Raji (cell line): Measurements from ENCODE around the gene DNAJC4.

ENCODE experiments used
- POLR2A ChIP-seq: IDR thresholded peaks from 2 replicates; pipeline ENCODE4 v1.6.1; 2011; ENCODE audit warnings: low read depth, low read length, control low read depth; ENCODE audit not compliant: insufficient read depth

Gene DNAJC4

GRCh38 chr11:64253481-64253880 lies 23.1 kb downstream of the DNAJC4 start:
- no peak for TF ChIP-seq POLR2A

- TF ChIP-seq POLR2A = no peak
These were observed 24.0 kb downstream of the DNAJC4 start for GRCh38 chr11:64254326-64254725.

- TF ChIP-seq POLR2A = no peak
These were observed 25.1 kb downstream of the DNAJC4 start for GRCh38 chr11:64255135-64256128.

- TF ChIP-seq POLR2A = no peak
These were observed 26.0 kb downstream of the DNAJC4 start for GRCh38 chr11:64256300-64256699.

- no peak for TF ChIP-seq POLR2A
These were observed 28.0 kb downstream of the DNAJC4 start for GRCh38 chr11:64258356-64258755.

- TF ChIP-seq POLR2A = no peak
These were observed 28.7 kb downstream of the DNAJC4 start for GRCh38 chr11:64258946-64259532.

GRCh38 chr11:64259533-64260067 lies 29.3 kb downstream of the DNAJC4 start:
- TF ChIP-seq POLR2A = no peak

- no peak for TF ChIP-seq POLR2A
These were observed 29.9 kb downstream of the DNAJC4 start for GRCh38 chr11:64260147-64260708.

GRCh38 chr11:64261556-64262080 lies 31.3 kb downstream of the DNAJC4 start:
- TF ChIP-seq POLR2A = no peak

- TF ChIP-seq POLR2A = no peak
These were observed 32.1 kb downstream of the DNAJC4 start for GRCh38 chr11:64262271-64263002.

- TF ChIP-seq POLR2A = no peak
These were observed 32.9 kb downstream of the DNAJC4 start for GRCh38 chr11:64263021-64263946.

GRCh38 chr11:64263947-64264317 lies 33.6 kb downstream of the DNAJC4 start:
- TF ChIP-seq POLR2A = no peak

GRCh38 chr11:64264371-64264852 lies 34.1 kb downstream of the DNAJC4 start:
- TF ChIP-seq POLR2A = no peak
